Effector CD8-positive, alpha-beta T cell (primary cell): ENCODE results near the gene SEC24C.
A peak's percentile ranks its signal among the peaks of the same experiment; 100 is the strongest.
"Not testable (repeated sequence)": the region's sequence is repeated elsewhere in the genome, so short reads cannot be mapped to it uniquely, and the experiment has no call there.

ENCODE experiments used
- DNase-seq: peaks from one replicate; lab custom pipeline; 2025; lab: John Stamatoyannopoulos, UW

SEC24C gene

DNA sequence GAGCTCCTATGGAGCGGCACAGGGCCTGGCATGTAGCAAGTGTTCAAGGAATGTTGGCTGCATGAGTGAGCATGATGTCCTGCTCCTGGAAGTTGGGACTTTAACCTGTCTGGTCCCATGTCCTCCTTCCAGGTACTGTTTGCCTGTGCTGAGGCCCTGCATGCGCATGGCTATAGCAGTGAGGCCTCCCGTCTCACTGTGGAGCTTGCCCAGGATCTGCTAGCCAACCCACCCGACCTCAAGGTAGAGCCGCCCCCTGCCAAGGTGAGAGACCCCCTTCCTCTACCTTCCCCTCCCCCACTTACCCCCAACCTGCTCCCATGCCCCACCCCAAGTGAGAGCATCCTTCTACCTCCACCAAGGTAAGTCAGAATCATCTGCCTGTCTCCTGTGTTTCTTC lies 49.3 kb downstream of the SEC24C start:
- DNase-seq, result no peak

GRCh38 chr10:73795491-73795890 lies 51.3 kb downstream of the SEC24C start:
- DNase-seq, result not testable (repeated sequence)

- DNase-seq, result not testable (repeated sequence)
Measured at GRCh38 chr10:73796035-73796434, 51.9 kb downstream of the SEC24C start.

- DNase-seq, result no peak
Measured at GRCh38 chr10:73796766-73797165, 52.6 kb downstream of the SEC24C start.

DNA sequence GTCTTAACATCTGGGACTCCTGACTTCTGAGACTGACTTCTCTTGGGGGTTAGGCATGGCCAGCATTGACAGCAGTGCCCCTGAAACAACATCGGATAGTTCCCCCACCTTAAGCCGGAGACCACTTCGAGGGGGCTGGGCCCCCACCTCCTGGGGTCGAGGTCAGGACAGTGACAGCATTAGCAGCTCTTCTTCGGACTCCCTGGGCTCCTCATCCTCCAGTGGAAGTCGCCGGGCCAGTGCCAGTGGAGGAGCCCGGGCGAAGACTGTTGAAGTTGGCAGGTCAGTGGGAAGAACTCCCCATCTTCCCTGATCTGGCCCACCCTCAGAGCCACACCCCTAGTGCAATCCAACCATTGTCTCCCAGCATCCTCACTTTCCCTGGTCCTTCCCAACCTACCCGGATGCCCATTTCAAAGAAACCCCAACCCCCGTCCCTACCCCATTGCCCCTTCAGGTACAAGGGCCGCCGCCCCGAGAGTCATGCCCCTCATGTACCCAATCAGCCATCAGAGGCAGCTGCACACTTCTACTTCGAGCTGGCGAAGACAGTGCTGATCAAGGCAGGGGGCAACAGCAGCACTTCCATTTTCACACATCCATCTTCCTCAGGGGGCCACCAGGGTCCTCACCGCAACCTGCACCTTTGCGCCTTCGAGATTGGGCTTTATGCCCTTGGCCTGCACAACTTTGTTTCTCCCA lies 53.3 kb downstream of the SEC24C start:
- no peak for DNase-seq

- no peak for DNase-seq
Measured at GRCh38 chr10:73798087-73798486, 53.9 kb downstream of the SEC24C start.

- DNase-seq, result no peak
Measured at GRCh38 chr10:73798927-73799560, 54.9 kb downstream of the SEC24C start.

DNA sequence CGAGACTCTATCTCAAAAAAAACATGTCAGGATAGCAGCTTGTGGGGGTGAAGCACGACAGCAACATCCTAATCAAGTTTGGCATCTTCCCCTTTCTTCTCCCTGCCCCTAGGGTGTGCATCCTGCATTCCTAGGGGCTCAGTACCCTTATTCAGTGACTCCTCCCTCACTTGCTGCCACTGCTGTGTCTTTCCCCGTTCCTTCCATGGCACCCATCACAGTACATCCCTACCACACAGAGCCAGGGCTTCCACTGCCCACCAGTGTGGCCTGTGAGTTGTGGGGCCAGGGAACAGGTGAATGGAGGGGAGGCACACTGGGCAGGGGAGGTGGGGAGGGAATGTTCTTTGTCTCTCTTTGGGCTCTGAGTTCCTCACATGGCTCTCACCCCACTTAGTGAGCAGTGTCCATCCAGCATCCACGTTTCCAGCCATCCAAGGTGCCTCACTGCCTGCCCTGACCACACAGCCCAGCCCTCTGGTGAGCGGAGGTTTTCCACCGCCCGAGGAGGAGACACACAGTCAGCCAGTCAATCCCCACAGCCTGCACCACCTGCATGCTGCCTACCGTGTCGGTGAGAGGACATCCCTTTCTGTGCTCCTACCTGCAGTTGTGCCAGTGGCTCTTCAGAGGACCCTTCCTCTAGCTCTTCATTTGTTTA lies 55.9 kb downstream of the SEC24C start:
- no peak for DNase-seq

DNA sequence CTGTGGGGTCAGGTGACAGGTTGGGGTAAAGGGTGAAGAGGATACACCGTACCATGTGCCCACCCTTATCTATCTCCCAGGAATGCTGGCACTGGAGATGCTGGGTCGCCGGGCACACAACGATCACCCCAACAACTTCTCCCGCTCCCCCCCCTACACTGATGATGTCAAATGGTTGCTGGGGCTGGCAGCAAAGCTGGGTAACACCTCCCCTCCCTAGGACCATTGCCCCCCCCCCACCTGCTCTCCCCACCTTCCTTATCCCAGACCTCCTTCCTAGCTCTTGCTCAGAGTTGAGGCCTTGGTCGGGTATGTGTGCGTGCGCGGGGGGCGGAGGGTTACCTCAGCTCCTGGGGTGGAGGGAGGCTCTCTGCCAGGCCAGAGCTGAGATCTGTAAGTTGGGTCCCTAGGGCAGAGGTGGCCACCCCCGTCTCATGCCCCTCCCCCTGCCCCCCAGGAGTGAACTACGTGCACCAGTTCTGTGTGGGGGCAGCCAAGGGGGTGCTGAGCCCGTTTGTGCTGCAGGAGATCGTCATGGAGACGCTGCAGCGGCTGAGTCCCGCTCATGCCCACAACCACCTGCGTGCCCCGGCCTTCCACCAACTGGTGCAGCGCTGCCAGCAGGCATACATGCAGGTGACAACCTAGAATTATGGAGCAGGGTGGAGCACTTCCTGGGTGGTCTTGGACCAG lies 56.5 kb downstream of the SEC24C start:
- no peak for DNase-seq

DNA sequence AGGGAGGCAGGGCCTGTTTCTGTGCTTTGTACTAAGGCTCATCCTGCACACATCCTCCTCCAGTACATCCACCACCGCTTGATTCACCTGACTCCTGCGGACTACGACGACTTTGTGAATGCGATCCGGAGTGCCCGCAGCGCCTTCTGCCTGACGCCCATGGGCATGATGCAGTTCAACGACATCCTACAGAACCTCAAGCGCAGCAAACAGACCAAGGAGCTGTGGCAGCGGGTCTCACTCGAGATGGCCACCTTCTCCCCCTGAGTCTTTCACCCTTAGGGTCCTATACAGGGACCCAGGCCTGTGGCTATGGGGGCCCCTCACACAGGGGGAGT lies 57.0 kb downstream of the SEC24C start:
- DNase-seq, result no peak

GRCh38 chr10:73802276-73802991 lies 58.3 kb downstream of the SEC24C start:
- DNase-seq, result no peak

DNA sequence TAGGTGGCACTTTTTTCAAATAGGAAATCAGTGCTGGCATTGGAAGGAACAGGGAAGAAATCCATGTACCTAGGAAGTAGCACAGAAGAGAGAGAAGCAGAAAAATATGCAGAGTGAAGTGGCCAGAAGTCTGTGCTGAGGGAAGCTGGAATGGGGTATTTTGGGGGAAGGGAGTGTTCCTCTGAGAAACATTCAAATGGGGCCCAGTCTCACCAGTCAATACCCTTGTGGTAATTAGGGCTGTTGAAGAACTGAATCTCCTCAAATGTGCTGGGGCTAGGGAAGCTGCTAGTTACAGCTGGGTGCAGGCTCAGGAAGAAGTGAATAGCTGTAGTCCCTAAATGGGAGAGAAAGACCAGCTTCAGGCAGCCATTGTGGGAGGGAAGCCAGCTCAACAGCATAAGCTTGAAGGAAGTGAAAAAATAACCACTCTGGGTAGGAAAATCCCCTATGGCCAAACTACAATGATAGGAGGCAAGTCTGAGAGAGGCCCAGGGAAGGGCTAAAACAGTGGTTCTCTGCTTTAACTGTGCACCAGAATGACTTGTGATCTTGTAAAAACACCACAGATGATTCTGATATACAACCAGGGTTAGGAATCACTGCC lies 59.6 kb downstream of the SEC24C start:
- no peak for DNase-seq

- no peak for DNase-seq
Measured at GRCh38 chr10:73806176-73806950, 62.2 kb downstream of the SEC24C start.

GRCh38 chr10:73807471-73807870 lies 63.3 kb downstream of the SEC24C start:
- DNase-seq, result no peak

GRCh38 chr10:73808021-73808815 lies 64.0 kb downstream of the SEC24C start:
- no peak for DNase-seq

- no peak for DNase-seq
Measured at GRCh38 chr10:73809061-73809818, 65.1 kb downstream of the SEC24C start.

DNA sequence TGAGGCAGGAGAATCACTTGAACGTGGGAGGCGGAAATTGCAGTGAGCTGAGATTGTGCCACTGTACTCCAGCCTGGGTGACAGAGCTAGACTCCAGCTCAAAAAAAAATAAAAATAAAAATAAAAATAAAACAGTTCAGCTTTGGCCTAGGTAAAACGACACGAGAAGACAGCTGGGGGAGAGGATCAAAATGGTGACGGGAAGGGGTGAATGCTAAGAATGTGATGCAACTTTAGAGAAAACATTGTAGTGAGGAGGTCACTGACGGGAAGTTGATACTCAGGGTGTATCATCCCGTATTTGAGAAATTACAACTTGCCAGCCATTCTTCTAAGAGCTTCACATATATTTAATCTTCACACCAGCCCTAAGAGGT lies 66.2 kb downstream of the SEC24C start:
- no peak for DNase-seq

DNA sequence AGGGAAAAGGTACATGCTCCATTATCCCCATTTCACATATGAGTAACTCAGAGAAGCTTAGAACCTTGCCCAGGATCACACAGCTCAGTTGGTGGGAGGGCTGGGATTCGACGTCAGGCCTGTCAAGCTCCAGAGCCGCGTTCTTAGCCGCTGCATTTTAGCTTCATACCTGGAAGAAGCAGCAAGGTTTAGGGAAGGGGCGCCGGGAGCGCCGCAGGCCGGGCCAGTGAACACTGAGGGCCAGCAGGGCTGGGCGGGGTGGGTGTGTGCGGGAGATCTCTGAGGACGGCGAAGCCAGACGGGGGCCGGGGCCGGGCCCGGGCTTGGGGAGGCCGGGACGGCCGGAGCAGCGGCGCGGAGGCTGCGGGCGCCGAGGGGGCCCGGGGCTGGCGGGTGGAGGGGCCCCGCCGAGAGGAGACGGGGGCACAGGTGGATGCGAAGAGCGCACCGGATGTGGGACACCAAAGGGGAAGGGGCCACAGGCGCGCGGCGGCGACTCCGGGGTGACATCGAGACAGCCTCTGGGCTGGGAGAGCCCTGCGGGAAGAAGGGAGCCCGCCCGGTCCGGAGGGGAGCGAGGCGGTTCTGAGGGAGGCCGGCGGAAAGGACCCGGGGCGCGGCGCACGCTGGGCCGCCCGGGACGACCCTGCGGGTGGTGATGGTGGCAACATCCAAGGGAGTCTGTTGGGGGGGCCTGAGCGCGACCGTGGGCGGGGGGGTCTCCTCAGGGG lies 66.7 kb downstream of the SEC24C start:
- DNase-seq, result peak; percentile 43

DNA sequence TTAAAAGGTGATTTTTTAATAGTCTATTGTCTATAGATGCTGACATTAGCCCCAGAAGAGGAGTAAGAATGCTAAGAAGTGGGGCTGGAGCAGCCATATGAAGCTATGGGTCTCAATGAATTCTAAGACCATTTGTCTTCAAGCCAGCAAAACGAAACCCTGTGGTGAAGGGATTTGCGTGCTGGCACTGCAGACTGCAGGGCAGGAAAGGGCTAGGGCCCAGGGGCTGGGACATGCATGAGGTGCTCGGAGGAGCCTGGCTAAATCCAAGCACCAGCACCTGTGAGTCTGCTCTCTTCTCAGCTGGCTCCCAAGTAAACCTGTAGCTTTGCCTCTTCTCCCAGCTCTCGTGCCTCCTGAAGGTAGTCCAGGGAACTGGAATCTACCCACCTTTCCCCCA lies 68.5 kb downstream of the SEC24C start:
- no peak for DNase-seq
